ENCODE data around the gene PRKCH. TPM values are rescaled to one million over a fixed set of nuclear protein-coding genes. Genes with fewer than 3 reads are reported as not detected.
A peak's percentile ranks its signal among the peaks of the same experiment; 100 is the strongest.
"Not testable (repeated sequence)": the region's sequence is repeated elsewhere in the genome, so short reads cannot be mapped to it uniquely, and the experiment has no call there.

The PRKCH gene
- total RNA-seq, 6 experiments from 2014 or later: 5.0 to 12.1 (median 8.8) TPM

DNA sequence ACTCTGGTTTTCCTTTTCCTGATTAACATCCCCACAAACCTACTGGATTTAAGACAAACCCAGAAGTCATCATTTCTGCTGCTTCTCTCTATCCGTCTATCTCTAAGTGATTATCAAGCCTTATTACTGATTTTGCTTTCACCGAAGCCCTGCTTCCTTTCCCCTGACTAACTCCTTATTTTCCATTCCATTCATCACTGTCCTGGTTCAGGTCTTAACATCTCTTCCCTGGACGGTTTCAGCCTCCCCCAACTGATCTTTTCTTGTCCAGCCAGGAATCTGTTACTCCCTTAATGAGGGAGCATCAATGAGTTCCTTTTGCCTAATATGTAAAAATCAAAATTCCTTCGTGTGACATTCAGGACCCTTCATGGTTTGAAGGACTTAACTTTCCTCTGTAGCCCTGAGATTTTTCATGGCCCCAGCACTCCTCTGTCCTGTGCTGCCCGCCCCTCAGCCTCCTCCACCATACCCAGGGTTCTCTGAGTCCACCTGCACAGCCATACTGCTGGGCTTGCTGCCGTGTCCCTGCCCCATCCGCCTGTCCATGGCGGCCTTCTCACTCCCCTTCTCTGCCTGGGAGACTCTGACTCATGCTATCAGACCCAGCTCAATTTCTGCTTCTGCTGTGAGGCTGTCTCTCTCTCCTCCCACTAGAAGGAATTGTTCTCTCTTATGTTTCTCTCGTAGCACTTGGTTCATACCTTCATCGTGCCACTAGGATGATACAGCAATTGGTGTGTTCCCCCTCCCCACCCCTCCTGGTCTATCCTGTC, 206.1 kb downstream of the PRKCH start:
- H3K27me3 ChIP-seq: no peaks in the 10 kb centered on the region
- H3K36me3 ChIP-seq: no peaks in the 10 kb centered on the region
- intact Hi-C loops (cut with DNase I): no loop called here
- ATAC-seq: no peak
- 61% methylated on average over 10 of the region's 10 CpGs for WGBS (ENCODE audit: insufficient coverage, low coverage, low lambda C conversion rate, missing lambda C conversion rate)
- no peak for DNase-seq
- H3K4me3 ChIP-seq: no peak overlapping the region
- no peaks in the 10 kb centered on the region for H3K9me3 ChIP-seq
- peak overlapping the region in 2 of 3 donors; percentile 84 to 85 for H3K27ac ChIP-seq
- H3K4me1 ChIP-seq: peaks cover 0 to 37% (median 21%) of the 10 kb centered on the region in 4 donors
- TF ChIP-seq POLR2A (IDR thresholded peaks at IDR 0.05): no peak
- TF ChIP-seq, protein P1, sequence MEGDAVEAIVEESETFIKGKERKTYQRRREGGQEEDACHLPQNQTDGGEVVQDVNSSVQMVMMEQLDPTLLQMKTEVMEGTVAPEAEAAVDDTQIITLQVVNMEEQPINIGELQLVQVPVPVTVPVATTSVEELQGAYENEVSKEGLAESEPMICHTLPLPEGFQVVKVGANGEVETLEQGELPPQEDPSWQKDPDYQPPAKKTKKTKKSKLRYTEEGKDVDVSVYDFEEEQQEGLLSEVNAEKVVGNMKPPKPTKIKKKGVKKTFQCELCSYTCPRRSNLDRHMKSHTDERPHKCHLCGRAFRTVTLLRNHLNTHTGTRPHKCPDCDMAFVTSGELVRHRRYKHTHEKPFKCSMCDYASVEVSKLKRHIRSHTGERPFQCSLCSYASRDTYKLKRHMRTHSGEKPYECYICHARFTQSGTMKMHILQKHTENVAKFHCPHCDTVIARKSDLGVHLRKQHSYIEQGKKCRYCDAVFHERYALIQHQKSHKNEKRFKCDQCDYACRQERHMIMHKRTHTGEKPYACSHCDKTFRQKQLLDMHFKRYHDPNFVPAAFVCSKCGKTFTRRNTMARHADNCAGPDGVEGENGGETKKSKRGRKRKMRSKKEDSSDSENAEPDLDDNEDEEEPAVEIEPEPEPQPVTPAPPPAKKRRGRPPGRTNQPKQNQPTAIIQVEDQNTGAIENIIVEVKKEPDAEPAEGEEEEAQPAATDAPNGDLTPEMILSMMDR (IDR thresholded peaks at IDR 0.05): no peak

DNA sequence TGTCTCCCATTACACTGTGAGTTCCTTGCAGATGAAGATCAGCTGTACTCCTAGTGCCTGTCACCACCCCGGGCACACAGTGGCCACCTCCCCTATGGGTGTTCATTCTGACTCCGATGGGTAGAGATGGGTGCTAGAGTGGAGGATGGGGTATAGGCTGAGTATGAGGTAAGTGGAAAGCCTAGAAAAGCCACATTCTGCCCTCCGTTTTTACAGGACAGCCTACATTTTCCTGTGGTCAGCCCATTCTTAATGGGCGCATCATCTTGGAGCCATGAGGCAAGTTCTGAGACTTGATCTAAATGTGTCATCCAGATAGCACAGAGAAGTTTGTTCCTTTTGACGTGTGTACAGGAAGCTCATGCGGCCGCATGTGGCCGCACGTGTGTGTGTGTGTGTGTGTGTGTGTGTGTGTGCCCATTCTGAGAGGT, 207.2 kb downstream of the PRKCH start:
- no peaks in the 10 kb centered on the region for H3K27me3 ChIP-seq
- 0% methylated on average over 1 of the region's 9 CpGs for WGBS (ENCODE audit: insufficient coverage, low coverage, low lambda C conversion rate, missing lambda C conversion rate)
- no peaks in the 10 kb centered on the region for H3K36me3 ChIP-seq
- intact Hi-C loops (cut with DNase I): no loop called here
- ATAC-seq: no peak
- DNase-seq: no peak
- no peak overlapping the region for H3K27ac ChIP-seq
- TF ChIP-seq, protein P1 (IDR thresholded peaks at IDR 0.05): no peak
- TF ChIP-seq POLR2A (IDR thresholded peaks at IDR 0.05): no peak
- H3K4me3 ChIP-seq: no peak overlapping the region
- no peaks in the 10 kb centered on the region for H3K9me3 ChIP-seq
- peaks cover 0 to 37% (median 21%) of the 10 kb centered on the region in 4 donors for H3K4me1 ChIP-seq

DNA sequence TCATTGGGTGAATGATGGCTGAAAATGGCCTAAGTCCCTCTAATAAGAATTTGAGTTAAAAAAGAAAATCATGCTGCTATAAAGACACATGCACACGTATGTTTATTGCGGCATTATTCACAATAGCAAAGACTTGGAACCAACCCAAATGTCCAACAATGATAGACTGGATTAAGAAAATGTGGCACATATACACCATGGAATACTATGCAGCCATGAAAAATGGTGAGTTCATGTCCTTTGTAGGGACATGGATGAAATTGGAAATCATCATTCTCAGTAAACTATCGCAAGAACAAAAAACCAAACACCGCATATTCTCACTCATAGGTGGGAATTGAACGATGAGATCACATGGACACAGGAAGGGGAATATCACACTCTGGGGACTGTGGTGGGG, 208.0 kb downstream of the PRKCH start:
- H3K27ac ChIP-seq; DNase-seq; ATAC-seq; intact Hi-C loops (cut with DNase I); H3K4me3 ChIP-seq; H3K36me3 ChIP-seq; H3K27me3 ChIP-seq; H3K9me3 ChIP-seq: not testable (repeated sequence)
- WGBS (ENCODE audit: insufficient coverage, low coverage, low lambda C conversion rate, missing lambda C conversion rate): 89% methylated on average over 3 of the region's 5 CpGs
- H3K4me1 ChIP-seq: peaks cover 0 to 32% (median 20%) of the 10 kb centered on the region in 4 donors

DNA sequence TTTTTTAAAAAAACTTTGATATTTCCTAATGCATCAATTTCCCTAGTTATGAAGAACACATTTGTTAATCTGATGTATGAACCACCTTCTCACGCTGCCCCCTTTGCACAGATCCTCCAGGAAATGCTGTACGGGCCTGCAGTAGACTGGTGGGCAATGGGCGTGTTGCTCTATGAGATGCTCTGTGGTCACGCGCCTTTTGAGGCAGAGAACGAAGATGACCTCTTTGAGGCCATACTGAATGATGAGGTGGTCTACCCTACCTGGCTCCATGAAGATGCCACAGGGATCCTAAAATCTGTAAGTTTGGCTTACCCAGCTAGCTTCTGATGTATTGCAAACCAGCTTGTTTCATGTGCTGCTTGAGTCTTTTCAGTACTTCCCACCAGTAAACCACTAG, 208.9 kb downstream of the PRKCH start:
- WGBS (ENCODE audit: insufficient coverage, low coverage, low lambda C conversion rate, missing lambda C conversion rate): 71% methylated on average over 4 of the region's 6 CpGs
- Histone ChIP-seq H3K4me3 (no peak overlapping the region), H3K27ac (no peak overlapping the region), H3K4me1 (peaks cover 0 to 23% (median 16%) of the 10 kb centered on the region in 4 donors), H3K9me3 (no peaks in the 10 kb centered on the region), H3K36me3 (no peaks in the 10 kb centered on the region), H3K27me3 (no peaks in the 10 kb centered on the region)
- TF ChIP-seq, protein P1 (IDR thresholded peaks at IDR 0.05): no peak
- no peak for TF ChIP-seq POLR2A (IDR thresholded peaks at IDR 0.05)
- DNase-seq: peak in 1 of 3 donors; percentile 23
- ATAC-seq: no peak
- intact Hi-C loops (cut with DNase I): no loop called here

DNA sequence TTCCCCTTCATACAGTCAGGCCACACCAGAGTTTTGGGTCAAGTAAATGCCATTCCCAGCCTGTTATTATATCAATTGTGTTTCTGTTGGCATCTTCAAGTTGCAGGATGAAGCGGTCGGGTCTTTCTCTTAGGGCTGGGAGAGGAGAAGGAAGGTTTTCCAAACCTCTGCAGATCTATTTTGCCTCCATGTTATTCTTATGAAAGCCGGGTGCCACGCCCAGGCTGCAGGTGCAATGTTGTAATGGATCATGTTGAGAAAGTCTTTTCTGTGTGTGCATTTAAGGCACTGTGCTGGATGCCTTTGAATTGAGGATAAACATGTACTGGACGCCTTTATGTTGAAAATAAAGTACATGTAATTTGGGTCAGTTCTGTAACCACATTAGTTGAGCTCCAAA, 209.5 kb downstream of the PRKCH start:
- WGBS (ENCODE audit: insufficient coverage, low coverage, low lambda C conversion rate, missing lambda C conversion rate): 87% methylated on average over 5 of the region's 5 CpGs

More for the DNA sequence above, 209.5 kb downstream of the PRKCH start:
- Histone ChIP-seq H3K36me3 (no peaks in the 10 kb centered on the region), H3K4me1 (peaks cover 0 to 17% (median 11%) of the 10 kb centered on the region in 4 donors), H3K27ac (no peak overlapping the region), H3K9me3 (no peaks in the 10 kb centered on the region), H3K27me3 (no peaks in the 10 kb centered on the region), H3K4me3 (no peak overlapping the region)
- DNase-seq (peak in 1 of 3 donors; percentile 27), ATAC-seq (no peak)
- intact Hi-C loops (cut with DNase I): no loop called here
- TF ChIP-seq, protein P1 (IDR thresholded peaks at IDR 0.05): no peak
- TF ChIP-seq POLR2A (IDR thresholded peaks at IDR 0.05): no peak
